NCI-H526 (cell line): ENCODE measurements around the gene FGGY.

ENCODE experiments used
- DNase-seq, 2 experiments: peaks; one replicate each; lab custom pipeline; 2025; lab: John Stamatoyannopoulos, UW

Gene FGGY

GRCh38 chr1:59737638-59738037, 440.7 kb downstream of the FGGY start:
- DNase-seq: no peak

GRCh38 chr1:59738152-59738551, 441.3 kb downstream of the FGGY start:
- DNase-seq: peak; percentile 77 to 78

GRCh38 chr1:59738591-59739015, 441.7 kb downstream of the FGGY start:
- DNase-seq: peak in 1 of 2 experiments; percentile 45

GRCh38 chr1:59739111-59739510, 442.2 kb downstream of the FGGY start:
- peak in 1 of 2 experiments; percentile 53 for DNase-seq

- no peak for DNase-seq
Measured at GRCh38 chr1:59742526-59742925, 445.6 kb downstream of the FGGY start.

- no peak for DNase-seq
Measured at GRCh38 chr1:59743324-59744091, 446.6 kb downstream of the FGGY start.

- DNase-seq: no peak
Measured at GRCh38 chr1:59747420-59748024, 450.6 kb downstream of the FGGY start.

- DNase-seq: no peak
Measured at GRCh38 chr1:59748123-59748522, 451.2 kb downstream of the FGGY start.

GRCh38 chr1:59750328-59751003, 453.6 kb downstream of the FGGY start:
- DNase-seq: peak; percentile 40 to 67

- DNase-seq: no peak
Measured at GRCh38 chr1:59751004-59751395, 454.1 kb downstream of the FGGY start.

- DNase-seq: no peak
Measured at GRCh38 chr1:59751801-59752200, 454.9 kb downstream of the FGGY start.

- no peak for DNase-seq
Measured at GRCh38 chr1:59752556-59753414, 455.9 kb downstream of the FGGY start.

GRCh38 chr1:59755069-59755685, 458.3 kb downstream of the FGGY start:
- no peak for DNase-seq

GRCh38 chr1:59757197-59757747, 460.4 kb downstream of the FGGY start:
- no peak for DNase-seq

- peak; percentile 45 to 83 for DNase-seq
Measured at GRCh38 chr1:59759156-59759925, 462.4 kb downstream of the FGGY start.

GRCh38 chr1:59761443-59761842, 464.5 kb downstream of the FGGY start:
- DNase-seq: no peak

GRCh38 chr1:59763418-59763817, 466.5 kb downstream of the FGGY start:
- DNase-seq: no peak

- DNase-seq: peak; percentile 91
Measured at GRCh38 chr1:59765011-59765730, 468.3 kb downstream of the FGGY start.

- peak in 1 of 2 experiments; percentile 25 for DNase-seq
Measured at GRCh38 chr1:59766227-59766855, 469.4 kb downstream of the FGGY start.
